Measurements from ENCODE around the gene IFT57. TPM values are rescaled to one million over a fixed set of nuclear protein-coding genes. Genes with fewer than 3 reads are reported as not detected.

IFT57 gene
- total and polyA plus RNA-seq, 2 experiments from 2014 or later = 28.6 to 49.0 TPM

DNA sequence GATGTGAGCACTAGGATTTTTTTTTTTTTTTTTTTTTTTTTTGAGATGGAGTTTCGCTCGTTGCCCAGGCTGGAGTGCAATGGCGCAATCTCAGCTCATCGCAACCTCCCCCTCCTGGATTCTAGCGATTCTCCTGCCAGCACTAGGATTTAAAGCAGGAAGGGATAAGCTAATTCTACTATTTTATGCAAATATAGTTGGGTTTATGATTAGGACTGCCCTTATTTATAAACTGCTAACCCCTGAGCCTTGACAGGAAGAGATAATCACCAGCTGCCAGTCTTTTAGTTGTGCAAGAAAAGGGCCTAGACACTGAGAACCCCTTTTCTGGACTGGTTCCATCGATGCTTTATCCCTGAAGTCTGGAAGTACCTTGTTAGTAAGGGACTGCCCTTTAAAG, 36.7 kb downstream of the IFT57 start:
- Histone ChIP-seq H3K27me3 (ENCODE audit: insufficient read depth) (no peaks in the 10 kb centered on the region), H3K36me3 (ENCODE audit: insufficient read depth) (no peaks in the 10 kb centered on the region), H3K27ac (ENCODE audit: low read depth) (no peak overlapping the region), H2AFZ (no peak overlapping the region), H3F3A (replicated peaks; ENCODE audit: low read depth) (no peaks in the 10 kb centered on the region), H4K20me1 (replicated peaks; ENCODE audit: insufficient read depth) (no peaks in the 10 kb centered on the region), H3K4me2 (no peak overlapping the region), H3K9me2 (ENCODE audit: insufficient read depth) (no peaks in the 10 kb centered on the region), H3K79me2 (replicated peaks; ENCODE audit: insufficient read depth) (no peaks in the 10 kb centered on the region), H3K4me3 (no peak overlapping the region), H3K4me1 (ENCODE audit: insufficient read depth) (peaks cover 7% of the 10 kb centered on the region; the same call in 1 of the 2 replicates)
- DNase-seq (ENCODE audit: low spot score) (no peak), ATAC-seq (no peak)
- TF ChIP-seq ZNF331 (CRISPR knock-in tag; IDR thresholded peaks at IDR 0.05; ENCODE audit: low read depth) (no peak), EZH2 (IDR thresholded peaks at IDR 0.05; ENCODE audit: low read depth, unreplicated experiment) (no peak), JUNB (IDR thresholded peaks at IDR 0.05; ENCODE audit: unreplicated experiment) (no peak), EZH2phosphoT487 (IDR thresholded peaks at IDR 0.05; ENCODE audit: unreplicated experiment) (no peak)
- peaks cover 19% of the 10 kb centered on the region for H3K4me1 Mint-ChIP-seq
- no peak overlapping the region for H3K27ac Mint-ChIP-seq
- H3K27me3 Mint-ChIP-seq (ENCODE audit: insufficient read depth, low read depth, poor library complexity) = no peaks in the 10 kb centered on the region
- H3K36me3 Mint-ChIP-seq (ENCODE audit: low read depth) = peaks cover 6% of the 10 kb centered on the region; the same call in 2 of the 3 replicates
- no peak overlapping the region for H3K4me3 Mint-ChIP-seq
- no peaks in the 10 kb centered on the region for H3K9me3 Mint-ChIP-seq

DNA sequence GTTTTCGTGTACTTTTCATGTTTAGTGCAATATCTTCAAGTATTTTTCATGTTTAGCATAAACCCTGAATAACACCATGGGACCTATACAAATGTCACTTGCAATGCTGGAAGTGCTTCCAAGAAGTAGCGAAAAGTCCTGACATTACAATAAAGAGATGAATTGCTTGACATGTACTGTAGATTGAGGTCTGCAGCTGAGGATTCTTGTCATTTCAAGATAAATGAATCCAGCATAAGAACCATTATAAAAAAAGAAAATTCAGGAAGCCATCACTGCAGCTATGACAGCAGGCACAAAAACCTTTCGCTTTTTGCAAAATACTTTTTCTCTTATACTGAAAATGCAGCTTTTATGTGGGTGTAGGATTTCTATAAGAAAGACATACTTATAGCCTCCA, 37.4 kb downstream of the IFT57 start:
- Histone ChIP-seq H3F3A (replicated peaks; ENCODE audit: low read depth) (no peaks in the 10 kb centered on the region), H3K27me3 (ENCODE audit: insufficient read depth) (no peaks in the 10 kb centered on the region), H2AFZ (no peak overlapping the region), H4K20me1 (replicated peaks; ENCODE audit: insufficient read depth) (no peaks in the 10 kb centered on the region), H3K79me2 (replicated peaks; ENCODE audit: insufficient read depth) (no peaks in the 10 kb centered on the region), H3K27ac (ENCODE audit: low read depth) (no peak overlapping the region), H3K4me3 (no peak overlapping the region), H3K9me2 (ENCODE audit: insufficient read depth) (no peaks in the 10 kb centered on the region), H3K4me2 (no peak overlapping the region), H3K36me3 (ENCODE audit: insufficient read depth) (no peaks in the 10 kb centered on the region), H3K4me1 (ENCODE audit: insufficient read depth) (peaks cover 7% of the 10 kb centered on the region; the same call in 1 of the 2 replicates)
- no peak for DNase-seq (ENCODE audit: low spot score)
- no peak for ATAC-seq
- H3K27ac Mint-ChIP-seq = no peak overlapping the region
- H3K9me3 Mint-ChIP-seq = no peaks in the 10 kb centered on the region
- H3K4me3 Mint-ChIP-seq = no peak overlapping the region
- H3K27me3 Mint-ChIP-seq (ENCODE audit: insufficient read depth, low read depth, poor library complexity) = no peaks in the 10 kb centered on the region
- peaks cover 19% of the 10 kb centered on the region for H3K4me1 Mint-ChIP-seq
- 0 out of 3 replicates have a peak, but pooled peaks cover under 1% of the 10 kb centered on the region for H3K36me3 Mint-ChIP-seq (ENCODE audit: low read depth)
- TF ChIP-seq, protein P1, sequence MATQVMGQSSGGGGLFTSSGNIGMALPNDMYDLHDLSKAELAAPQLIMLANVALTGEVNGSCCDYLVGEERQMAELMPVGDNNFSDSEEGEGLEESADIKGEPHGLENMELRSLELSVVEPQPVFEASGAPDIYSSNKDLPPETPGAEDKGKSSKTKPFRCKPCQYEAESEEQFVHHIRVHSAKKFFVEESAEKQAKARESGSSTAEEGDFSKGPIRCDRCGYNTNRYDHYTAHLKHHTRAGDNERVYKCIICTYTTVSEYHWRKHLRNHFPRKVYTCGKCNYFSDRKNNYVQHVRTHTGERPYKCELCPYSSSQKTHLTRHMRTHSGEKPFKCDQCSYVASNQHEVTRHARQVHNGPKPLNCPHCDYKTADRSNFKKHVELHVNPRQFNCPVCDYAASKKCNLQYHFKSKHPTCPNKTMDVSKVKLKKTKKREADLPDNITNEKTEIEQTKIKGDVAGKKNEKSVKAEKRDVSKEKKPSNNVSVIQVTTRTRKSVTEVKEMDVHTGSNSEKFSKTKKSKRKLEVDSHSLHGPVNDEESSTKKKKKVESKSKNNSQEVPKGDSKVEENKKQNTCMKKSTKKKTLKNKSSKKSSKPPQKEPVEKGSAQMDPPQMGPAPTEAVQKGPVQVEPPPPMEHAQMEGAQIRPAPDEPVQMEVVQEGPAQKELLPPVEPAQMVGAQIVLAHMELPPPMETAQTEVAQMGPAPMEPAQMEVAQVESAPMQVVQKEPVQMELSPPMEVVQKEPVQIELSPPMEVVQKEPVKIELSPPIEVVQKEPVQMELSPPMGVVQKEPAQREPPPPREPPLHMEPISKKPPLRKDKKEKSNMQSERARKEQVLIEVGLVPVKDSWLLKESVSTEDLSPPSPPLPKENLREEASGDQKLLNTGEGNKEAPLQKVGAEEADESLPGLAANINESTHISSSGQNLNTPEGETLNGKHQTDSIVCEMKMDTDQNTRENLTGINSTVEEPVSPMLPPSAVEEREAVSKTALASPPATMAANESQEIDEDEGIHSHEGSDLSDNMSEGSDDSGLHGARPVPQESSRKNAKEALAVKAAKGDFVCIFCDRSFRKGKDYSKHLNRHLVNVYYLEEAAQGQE (IDR thresholded peaks at IDR 0.05; ENCODE audit: unreplicated experiment) = no peak
- TF ChIP-seq ZNF331 (CRISPR knock-in tag; IDR thresholded peaks at IDR 0.05; ENCODE audit: low read depth) (no peak), CTCF (conservative IDR thresholded peaks at IDR 0.05; ENCODE audit: low read depth in 2 of 2) (no peak), EZH2phosphoT487 (IDR thresholded peaks at IDR 0.05; ENCODE audit: unreplicated experiment) (no peak), CREB1 (CRISPR knock-in tag; IDR thresholded peaks at IDR 0.05; ENCODE audit: low read depth) (no peak), JUNB (IDR thresholded peaks at IDR 0.05; ENCODE audit: unreplicated experiment) (no peak), POLR2AphosphoS5 (IDR thresholded peaks at IDR 0.05; ENCODE audit: low read depth) (no peak), STAT1 (IDR thresholded peaks at IDR 0.05; ENCODE audit: unreplicated experiment) (no peak)
- TF ChIP-seq, protein P2, sequence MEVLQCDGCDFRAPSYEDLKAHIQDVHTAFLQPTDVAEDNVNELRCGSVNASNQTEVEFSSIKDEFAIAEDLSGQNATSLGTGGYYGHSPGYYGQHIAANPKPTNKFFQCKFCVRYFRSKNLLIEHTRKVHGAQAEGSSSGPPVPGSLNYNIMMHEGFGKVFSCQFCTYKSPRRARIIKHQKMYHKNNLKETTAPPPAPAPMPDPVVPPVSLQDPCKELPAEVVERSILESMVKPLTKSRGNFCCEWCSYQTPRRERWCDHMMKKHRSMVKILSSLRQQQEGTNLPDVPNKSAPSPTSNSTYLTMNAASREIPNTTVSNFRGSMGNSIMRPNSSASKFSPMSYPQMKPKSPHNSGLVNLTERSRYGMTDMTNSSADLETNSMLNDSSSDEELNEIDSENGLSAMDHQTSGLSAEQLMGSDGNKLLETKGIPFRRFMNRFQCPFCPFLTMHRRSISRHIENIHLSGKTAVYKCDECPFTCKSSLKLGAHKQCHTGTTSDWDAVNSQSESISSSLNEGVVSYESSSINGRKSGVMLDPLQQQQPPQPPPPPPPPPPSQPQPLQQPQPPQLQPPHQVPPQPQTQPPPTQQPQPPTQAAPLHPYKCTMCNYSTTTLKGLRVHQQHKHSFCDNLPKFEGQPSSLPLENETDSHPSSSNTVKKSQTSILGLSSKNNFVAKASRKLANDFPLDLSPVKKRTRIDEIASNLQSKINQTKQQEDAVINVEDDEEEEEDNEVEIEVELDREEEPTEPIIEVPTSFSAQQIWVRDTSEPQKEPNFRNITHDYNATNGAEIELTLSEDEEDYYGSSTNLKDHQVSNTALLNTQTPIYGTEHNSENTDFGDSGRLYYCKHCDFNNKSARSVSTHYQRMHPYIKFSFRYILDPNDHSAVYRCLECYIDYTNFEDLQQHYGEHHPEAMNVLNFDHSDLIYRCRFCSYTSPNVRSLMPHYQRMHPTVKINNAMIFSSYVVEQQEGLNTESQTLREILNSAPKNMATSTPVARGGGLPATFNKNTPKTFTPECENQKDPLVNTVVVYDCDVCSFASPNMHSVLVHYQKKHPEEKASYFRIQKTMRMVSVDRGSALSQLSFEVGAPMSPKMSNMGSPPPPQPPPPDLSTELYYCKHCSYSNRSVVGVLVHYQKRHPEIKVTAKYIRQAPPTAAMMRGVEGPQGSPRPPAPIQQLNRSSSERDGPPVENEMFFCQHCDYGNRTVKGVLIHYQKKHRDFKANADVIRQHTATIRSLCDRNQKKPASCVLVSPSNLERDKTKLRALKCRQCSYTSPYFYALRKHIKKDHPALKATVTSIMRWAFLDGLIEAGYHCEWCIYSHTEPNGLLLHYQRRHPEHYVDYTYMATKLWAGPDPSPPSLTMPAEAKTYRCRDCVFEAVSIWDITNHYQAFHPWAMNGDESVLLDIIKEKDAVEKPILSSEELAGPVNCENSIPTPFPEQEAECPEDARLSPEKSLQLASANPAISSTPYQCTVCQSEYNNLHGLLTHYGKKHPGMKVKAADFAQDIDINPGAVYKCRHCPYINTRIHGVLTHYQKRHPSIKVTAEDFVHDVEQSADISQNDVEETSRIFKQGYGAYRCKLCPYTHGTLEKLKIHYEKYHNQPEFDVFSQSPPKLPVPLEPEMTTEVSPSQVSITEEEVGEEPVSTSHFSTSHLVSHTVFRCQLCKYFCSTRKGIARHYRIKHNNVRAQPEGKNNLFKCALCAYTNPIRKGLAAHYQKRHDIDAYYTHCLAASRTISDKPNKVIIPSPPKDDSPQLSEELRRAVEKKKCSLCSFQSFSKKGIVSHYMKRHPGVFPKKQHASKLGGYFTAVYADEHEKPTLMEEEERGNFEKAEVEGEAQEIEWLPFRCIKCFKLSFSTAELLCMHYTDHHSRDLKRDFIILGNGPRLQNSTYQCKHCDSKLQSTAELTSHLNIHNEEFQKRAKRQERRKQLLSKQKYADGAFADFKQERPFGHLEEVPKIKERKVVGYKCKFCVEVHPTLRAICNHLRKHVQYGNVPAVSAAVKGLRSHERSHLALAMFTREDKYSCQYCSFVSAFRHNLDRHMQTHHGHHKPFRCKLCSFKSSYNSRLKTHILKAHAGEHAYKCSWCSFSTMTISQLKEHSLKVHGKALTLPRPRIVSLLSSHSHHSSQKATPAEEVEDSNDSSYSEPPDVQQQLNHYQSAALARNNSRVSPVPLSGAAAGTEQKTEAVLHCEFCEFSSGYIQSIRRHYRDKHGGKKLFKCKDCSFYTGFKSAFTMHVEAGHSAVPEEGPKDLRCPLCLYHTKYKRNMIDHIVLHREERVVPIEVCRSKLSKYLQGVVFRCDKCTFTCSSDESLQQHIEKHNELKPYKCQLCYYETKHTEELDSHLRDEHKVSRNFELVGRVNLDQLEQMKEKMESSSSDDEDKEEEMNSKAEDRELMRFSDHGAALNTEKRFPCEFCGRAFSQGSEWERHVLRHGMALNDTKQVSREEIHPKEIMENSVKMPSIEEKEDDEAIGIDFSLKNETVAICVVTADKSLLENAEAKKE (CRISPR knock-in tag; IDR thresholded peaks at IDR 0.05) = no peak

All from GM23338 (cell line).